ENCODE results near the gene NEDD4.
"Not testable (repeated sequence)": the region's sequence is repeated elsewhere in the genome, so short reads cannot be mapped to it uniquely, and the experiment has no call there.

The NEDD4 gene

DNA sequence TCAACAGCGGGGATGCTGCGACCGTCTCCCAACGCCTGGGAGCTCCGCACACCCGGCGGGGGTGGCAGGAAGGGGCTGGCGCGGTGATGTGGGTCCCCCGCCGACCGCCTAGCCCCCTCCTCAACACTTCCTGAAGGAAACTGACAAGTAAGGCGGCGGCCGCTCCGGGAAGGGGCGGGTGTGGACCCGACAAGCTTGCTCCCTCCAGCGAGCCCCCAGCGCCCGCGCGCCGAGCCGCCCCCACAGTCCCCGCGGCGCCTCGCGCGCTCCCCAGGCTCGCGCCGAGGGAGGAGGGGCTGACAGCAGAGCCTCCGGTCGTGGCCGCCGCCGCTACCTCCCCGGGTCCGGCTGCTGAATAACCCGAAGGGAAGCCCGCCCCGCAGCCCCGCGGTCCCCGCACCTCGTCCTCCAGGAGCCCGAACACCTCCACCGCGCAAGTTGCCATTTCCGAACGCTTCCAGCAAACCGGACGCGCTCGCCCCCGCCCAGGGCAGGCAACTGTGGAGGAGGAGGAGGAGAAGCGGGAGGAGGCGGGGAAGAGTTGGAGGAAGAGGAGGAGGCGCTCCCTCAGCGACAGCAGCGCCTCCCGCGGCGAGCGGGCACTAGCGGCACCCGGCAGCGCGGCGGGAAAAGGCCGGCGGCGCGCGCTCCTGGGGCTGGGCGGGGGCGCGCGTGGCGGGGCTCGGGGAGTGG, at the start of gene NEDD4:
Gene NEDD4 (minus strand): TSS at position 502 of the 693 bp plus-strand sequence. CDS start 57 bp downstream, at position 445.
- peak; percentile 64 for DNase-seq

DNA sequence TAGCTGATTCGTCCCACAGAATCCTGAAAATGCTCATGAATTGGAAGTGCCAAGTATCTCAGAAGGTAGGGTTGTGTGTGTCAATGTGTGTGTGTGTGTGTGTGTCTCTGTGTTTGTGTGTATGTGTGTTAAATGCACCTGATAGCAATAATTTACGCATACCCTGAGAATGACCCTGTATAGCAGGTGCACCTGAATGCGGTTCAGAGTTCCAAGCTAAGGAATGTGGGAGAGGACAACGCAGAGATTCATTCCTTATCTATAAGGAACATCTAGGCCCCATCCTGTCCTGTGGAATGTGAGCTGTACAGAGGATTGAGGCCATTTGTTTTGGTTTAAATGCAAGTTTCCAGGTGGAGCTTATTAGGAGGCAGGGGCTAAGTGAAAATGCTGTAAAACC, 49.1 kb upstream of the NEDD4 start:
- no peak for DNase-seq

DNA sequence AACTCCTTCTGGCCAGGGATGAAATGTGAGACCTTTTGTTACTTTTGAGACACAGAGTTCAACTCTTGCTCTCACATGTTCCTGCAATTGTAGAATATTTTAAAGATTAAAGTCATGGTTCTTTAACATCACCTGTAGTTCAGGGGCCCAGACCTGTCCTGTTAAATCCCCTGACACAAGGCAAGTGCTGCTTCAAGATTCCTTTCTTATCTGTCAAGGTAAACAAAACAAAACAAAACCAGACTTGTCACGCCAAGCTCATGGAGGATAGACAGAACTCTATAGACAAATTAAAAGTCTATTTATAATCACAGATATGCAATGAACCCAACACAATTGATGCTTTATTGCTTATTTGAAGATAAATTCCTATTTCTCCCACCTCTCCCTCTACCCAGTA, 48.6 kb upstream of the NEDD4 start:
- no peak for DNase-seq

- no peak for DNase-seq
Observed at GRCh38 chr15:56040081-56041035, 46.9 kb upstream of the NEDD4 start.

DNA sequence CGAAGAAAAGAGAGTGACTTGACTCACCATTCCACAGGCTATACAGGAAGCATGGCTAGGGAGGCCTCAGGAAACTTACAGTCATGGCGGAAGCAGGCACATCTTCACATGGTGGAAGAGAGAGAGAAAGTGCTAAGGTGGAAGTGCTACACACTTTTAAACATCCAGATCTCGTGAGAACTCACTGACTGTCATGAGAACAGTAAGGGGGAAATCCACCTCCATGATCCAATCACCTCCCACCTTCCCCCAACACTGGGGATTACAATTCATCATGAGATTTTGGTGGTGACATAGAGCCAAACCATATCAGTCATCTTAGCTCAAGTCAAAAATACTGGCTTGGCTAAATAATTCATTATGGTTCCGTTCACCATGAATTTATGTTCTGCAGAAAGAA, 45.3 kb upstream of the NEDD4 start:
- DNase-seq = no peak

- no peak for DNase-seq
Observed at GRCh38 chr15:56038015-56038414, 44.6 kb upstream of the NEDD4 start.

- no peak for DNase-seq
Observed at GRCh38 chr15:56036546-56037067, 43.2 kb upstream of the NEDD4 start.

DNA sequence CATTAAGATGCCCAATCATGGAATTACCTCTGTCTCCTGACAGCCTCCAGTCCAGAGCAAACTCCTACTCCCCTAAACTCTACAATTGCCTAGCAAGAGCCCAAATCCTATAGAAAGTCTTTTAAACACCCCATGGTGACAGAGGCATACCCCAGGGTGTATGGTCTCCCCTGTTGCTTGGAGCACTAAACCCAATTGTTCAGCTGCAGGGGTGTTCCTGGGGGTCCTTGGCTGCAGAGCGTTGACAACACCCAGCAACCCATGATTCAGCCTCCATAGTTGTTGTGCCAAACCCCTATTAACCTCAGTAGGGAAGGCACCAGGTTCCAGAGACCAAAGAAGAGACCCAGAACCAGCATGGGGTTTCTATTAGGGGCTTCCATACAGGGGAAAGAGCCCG, 41.8 kb upstream of the NEDD4 start:
- DNase-seq = no peak

DNA sequence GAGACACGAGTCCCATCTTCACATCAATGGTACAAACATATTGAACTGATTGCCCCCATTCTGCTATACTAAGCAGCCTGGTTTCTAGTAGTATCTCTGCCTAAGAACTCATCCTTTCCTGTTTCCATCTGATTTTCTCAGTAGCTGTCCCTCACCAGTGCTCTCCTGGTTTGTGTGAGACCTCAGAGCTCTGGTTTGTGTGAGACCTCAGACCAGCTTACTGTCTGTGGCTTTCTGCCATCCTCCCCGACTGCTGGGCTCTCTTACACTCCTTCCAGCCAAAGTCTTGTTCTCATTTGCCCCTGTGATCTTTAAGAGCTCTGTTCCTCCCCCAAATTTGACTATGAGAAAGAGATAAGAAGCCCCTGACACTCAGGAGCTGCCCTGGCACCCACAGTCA, 41.1 kb upstream of the NEDD4 start:
- no peak for DNase-seq

- no peak for DNase-seq
Observed at GRCh38 chr15:56032373-56032772, 39.0 kb upstream of the NEDD4 start.

GRCh38 chr15:56031836-56032235, 38.4 kb upstream of the NEDD4 start:
- DNase-seq = no peak

GRCh38 chr15:56031402-56031801, 38.0 kb upstream of the NEDD4 start:
- DNase-seq = no peak

DNA sequence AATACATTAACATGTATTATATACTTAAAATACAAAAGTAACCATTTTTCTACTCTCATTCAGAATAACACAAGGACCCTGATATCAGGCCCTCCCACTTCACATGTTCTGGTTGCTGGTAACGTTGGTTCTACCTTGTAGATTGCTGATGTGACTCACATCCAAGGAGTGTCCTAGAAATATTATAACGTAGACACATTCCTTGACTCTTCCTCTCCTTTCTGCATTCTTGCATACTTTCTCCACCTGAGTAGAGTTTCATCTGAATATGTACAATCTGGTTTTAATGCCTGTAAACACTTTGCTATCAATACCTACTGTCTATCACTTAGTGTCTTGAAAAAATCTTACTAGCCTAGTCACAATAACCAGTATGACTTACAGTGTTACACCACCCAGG, 35.0 kb upstream of the NEDD4 start:
- DNase-seq = no peak

DNA sequence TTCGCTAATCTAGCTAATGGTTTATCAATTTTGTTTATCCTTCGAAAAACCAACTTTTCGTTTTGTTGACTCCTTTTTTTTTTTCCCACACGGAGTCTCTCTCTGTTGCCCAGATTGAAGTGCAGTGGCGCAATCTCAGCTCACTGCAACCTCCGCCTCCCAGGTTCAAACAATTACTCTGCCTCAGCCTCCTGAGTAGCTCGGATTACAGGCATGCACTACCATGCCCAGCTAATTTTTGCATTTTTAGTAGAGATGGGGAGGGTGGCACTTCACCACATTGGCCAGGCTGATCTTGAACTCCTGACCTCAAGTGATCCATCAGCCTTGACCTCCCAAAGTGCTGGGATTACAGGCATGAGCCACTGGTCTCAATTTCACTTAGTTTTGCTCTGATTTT, 29.7 kb upstream of the NEDD4 start:
- DNase-seq = not testable (repeated sequence)

GRCh38 chr15:56019819-56020486, 26.5 kb upstream of the NEDD4 start:
- no peak for DNase-seq

DNA sequence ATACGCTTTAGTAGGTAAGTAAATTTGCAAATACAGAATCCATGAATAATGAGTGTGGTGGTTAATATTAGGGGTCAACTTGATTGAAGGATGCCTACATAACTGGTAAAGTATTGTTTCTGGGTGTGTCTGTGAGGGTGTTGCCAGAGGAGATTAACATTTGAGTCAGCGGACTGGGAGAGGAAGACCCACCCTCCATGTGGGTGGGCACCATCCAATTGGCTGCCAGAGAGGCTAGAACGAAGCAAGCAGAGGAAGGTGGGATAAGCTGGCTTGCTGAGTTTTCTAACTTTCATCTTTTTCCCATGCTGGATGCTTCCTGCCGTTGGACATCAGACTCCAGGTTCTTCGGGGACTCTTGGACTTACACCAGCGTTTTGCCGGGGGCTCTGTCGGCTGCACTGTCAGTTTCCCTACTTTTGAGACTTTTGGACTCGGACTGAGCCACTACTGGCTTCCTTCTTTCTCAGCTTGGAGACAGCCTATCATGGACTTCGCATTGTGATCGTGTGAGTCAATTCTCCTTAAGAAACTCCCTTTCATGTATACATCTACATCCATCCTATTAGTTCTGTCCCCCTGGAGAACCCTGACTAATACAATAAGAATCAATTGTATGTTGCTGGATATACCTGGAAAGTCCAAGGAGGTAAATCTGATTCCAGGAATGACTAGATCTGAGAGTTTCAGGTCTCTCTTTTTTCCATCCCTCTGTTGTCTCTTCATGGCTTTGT, 25.8 kb upstream of the NEDD4 start:
- no peak for DNase-seq

- DNase-seq = no peak
Observed at GRCh38 chr15:56017920-56018319, 24.5 kb upstream of the NEDD4 start.

- no peak for DNase-seq
Observed at GRCh38 chr15:56017511-56017910, 24.1 kb upstream of the NEDD4 start.

DNA sequence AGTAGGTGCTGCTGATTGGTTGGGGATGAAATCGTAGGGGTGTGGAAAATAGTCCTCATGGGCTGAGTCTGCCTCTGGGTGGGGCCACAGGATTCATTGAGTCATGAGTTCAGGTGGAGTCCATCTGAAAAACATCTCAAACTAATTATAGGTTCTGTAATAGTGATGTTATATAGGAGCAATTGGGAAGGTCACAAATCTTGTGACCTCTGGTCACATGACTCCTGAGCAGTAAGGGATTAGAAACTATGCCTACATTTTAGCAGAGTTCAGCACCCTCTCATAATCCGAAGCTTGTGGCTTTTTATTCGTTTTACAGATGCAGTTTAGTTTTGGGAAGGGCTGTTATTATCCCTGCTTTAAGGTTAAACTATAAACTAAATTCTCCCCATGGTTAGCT, 22.9 kb upstream of the NEDD4 start:
- no peak for DNase-seq

- DNase-seq = no peak
Observed at GRCh38 chr15:56014677-56015076, 21.3 kb upstream of the NEDD4 start.

- DNase-seq = not testable (repeated sequence)
Observed at GRCh38 chr15:56007053-56007452, 13.6 kb upstream of the NEDD4 start.

GRCh38 chr15:56006371-56006770, 13.0 kb upstream of the NEDD4 start:
- DNase-seq = not testable (repeated sequence)

DNA sequence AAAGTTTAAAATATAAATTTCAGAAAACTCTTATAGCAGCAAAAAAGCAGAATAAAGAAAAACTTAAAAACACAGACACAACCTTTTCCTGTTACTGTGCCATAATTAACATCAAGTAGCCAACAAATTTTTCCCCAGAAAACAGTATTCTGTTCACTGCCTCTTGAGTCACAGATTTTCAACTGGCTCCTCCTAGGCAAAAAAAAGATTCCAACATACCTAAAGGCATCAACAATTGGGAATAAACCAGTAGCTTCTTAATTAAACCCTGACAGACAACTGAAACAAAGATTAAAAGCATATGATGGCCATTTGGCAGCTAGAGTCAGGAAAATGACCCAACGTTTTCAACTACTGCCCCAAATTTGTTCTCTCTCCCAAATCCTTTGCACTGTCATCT, 10.9 kb upstream of the NEDD4 start:
- DNase-seq = not testable (repeated sequence)

Measured in NCI-H1092 (cell line).